WTC11 (cell line): ENCODE results near the gene ILK. TPM values are rescaled to one million over a fixed set of nuclear protein-coding genes. Genes with fewer than 3 reads are reported as not detected.

Experiments used
- ATAC-seq: fragments of 200-7000 bp; cut with Tn5 transposase; 2 replicates; pipeline ENCODE4 v1.10.0; 2021; ENCODE audit warnings: mild to moderate bottlenecking, moderate library complexity
- CTCF ChIA-PET: fragments of 300-600 bp; sonication (Branson Sonifier 250); formaldehyde crosslinking; loops from one replicate; lab custom pipeline; 2021; ENCODE audit warnings: antibody characterized with exemption; lab: Charles Lee
- POLR2A ChIA-PET: fragments of 350-600 bp; sonication (Branson Sonifier 250); formaldehyde crosslinking; loops from one replicate; lab custom pipeline; 2021; ENCODE audit warnings: antibody characterized with exemption; lab: Charles Lee
- DNase-seq: peaks from one replicate; pipeline ENCODE4 v3.0.0; 2021; ENCODE audit warnings: low spot score
- H3K27ac Mint-ChIP-seq: 2 replicates; pipeline ENCODE4 v1.8.0; 2021; ENCODE audit warnings: mixed read lengths
- H3K27me3 Mint-ChIP-seq: 2 replicates; pipeline ENCODE4 v1.8.0; 2021; ENCODE audit warnings: low read depth, mild to moderate bottlenecking, moderate library complexity, mixed read lengths
- H3K36me3 Mint-ChIP-seq: 2 replicates; pipeline ENCODE4 v1.8.0; 2021; ENCODE audit warnings: mixed read lengths
- H3K4me1 Mint-ChIP-seq: 2 replicates; pipeline ENCODE4 v1.8.0; 2022; ENCODE audit warnings: mixed read lengths
- H3K4me3 Mint-ChIP-seq: 2 replicates; pipeline ENCODE4 v1.8.0; 2021; ENCODE audit warnings: mild to moderate bottlenecking, moderate library complexity, mixed read lengths
- H3K9me3 Mint-ChIP-seq: 2 replicates; pipeline ENCODE4 v1.8.0; 2021; ENCODE audit warnings: mixed read lengths
- CREB1 ChIP-seq: sonication (generic); formaldehyde crosslinking; IDR thresholded peaks from 2 replicates; pipeline ENCODE4 v1.8.0; 2023; ENCODE audit warnings: mild to moderate bottlenecking, missing genetic modification reagents
- ELF4 ChIP-seq: sonication (generic); formaldehyde crosslinking; IDR thresholded peaks from 2 replicates; pipeline ENCODE4 v1.8.1; 2022; ENCODE audit warnings: low read depth, mild to moderate bottlenecking, moderate library complexity, missing genetic modification reagents
- FOXK1 ChIP-seq: sonication (generic); formaldehyde crosslinking; IDR thresholded peaks from 2 replicates; pipeline ENCODE4 v1.8.0; 2022; ENCODE audit warnings: mild to moderate bottlenecking, moderate library complexity, missing genetic modification reagents
- FOXP1 ChIP-seq: sonication (generic); formaldehyde crosslinking; IDR thresholded peaks from 2 replicates; pipeline ENCODE4 v1.8.0; 2022; ENCODE audit warnings: missing genetic modification reagents, mild to moderate bottlenecking, moderate library complexity, borderline replicate concordance
- NFATC4 ChIP-seq: fragments of 250-450 bp; sonication (Bioruptor Pico); IDR thresholded peaks from 2 replicates; pipeline ENCODE4 v1.9.0; 2021; ENCODE audit warnings: mild to moderate bottlenecking
- SOX15 ChIP-seq: fragments of 250-450 bp; sonication (Bioruptor Pico); IDR thresholded peaks from 2 replicates; pipeline ENCODE4 v1.9.0; 2021; ENCODE audit warnings: mild to moderate bottlenecking
- TEAD4 ChIP-seq: sonication (generic); formaldehyde crosslinking; IDR thresholded peaks from 2 replicates; pipeline ENCODE4 v1.8.0; 2022; ENCODE audit warnings: mild to moderate bottlenecking, missing genetic modification reagents
- TP53 ChIP-seq: sonication (generic); formaldehyde crosslinking; IDR thresholded peaks from 2 replicates; pipeline ENCODE4 v1.8.1; 2023; ENCODE audit warnings: mild to moderate bottlenecking, missing genetic modification reagents
- ZBTB21 ChIP-seq: sonication (generic); formaldehyde crosslinking; IDR thresholded peaks from 2 replicates; pipeline ENCODE4 v1.8.1; 2023; ENCODE audit warnings: mild to moderate bottlenecking, missing genetic modification reagents, borderline replicate concordance
- ZNF317 ChIP-seq: sonication (generic); formaldehyde crosslinking; IDR thresholded peaks from 2 replicates; pipeline ENCODE4 v1.8.1; 2023; ENCODE audit warnings: low read depth, mild to moderate bottlenecking, moderate library complexity, missing genetic modification reagents, borderline replicate concordance
- ZNF416 ChIP-seq: fragments of 250-450 bp; sonication (Bioruptor Pico); IDR thresholded peaks from 2 replicates; pipeline ENCODE4 v1.9.0; 2021; ENCODE audit warnings: mild to moderate bottlenecking, inconsistent platforms
- total RNA-seq: library from RNA; stranded (reverse); gene quantifications from 3 replicates; pipeline ENCODE4 v1.2.3, GENCODE V29; 2021
- TF ChIP-seq, protein P1 (sequence below): sonication (generic); formaldehyde crosslinking; IDR thresholded peaks from 2 replicates; pipeline ENCODE4 v1.8.0; 2023; ENCODE audit warnings: mild to moderate bottlenecking, missing genetic modification reagents
- TF ChIP-seq, protein P2 (sequence below): sonication (generic); formaldehyde crosslinking; IDR thresholded peaks from 2 replicates; pipeline ENCODE4 v1.8.0; 2022; ENCODE audit warnings: mild to moderate bottlenecking, missing genetic modification reagents
- TF ChIP-seq, protein P3 (sequence below): sonication (generic); formaldehyde crosslinking; IDR thresholded peaks from 2 replicates; pipeline ENCODE4 v1.8.1; 2023; ENCODE audit warnings: mild to moderate bottlenecking, moderate library complexity, missing genetic modification reagents
- TF ChIP-seq, protein P4 (sequence below): sonication (generic); formaldehyde crosslinking; IDR thresholded peaks from 2 replicates; pipeline ENCODE4 v1.8.1; 2022; ENCODE audit warnings: low read depth, missing genetic modification reagents, borderline replicate concordance
- TF ChIP-seq, protein P5 (sequence below): sonication (generic); formaldehyde crosslinking; IDR thresholded peaks from 2 replicates; pipeline ENCODE4 v1.8.1; 2022; ENCODE audit warnings: low read depth, mild to moderate bottlenecking, moderate library complexity, missing genetic modification reagents, borderline replicate concordance
- TF ChIP-seq, protein P6 (sequence below): fragments of 250-450 bp; sonication (Bioruptor Pico); IDR thresholded peaks from 2 replicates; pipeline ENCODE4 v1.9.0; 2021; ENCODE audit warnings: moderate library complexity, mild to moderate bottlenecking, inconsistent platforms, borderline replicate concordance
- TF ChIP-seq, protein P7 (sequence below): sonication (generic); formaldehyde crosslinking; conservative IDR thresholded peaks from 2 replicates; pipeline ENCODE4 v1.8.1; 2023; ENCODE audit warnings: mild to moderate bottlenecking, low read depth, missing genetic modification reagents, moderate library complexity
- TF ChIP-seq, protein P8 (sequence below): sonication (generic); formaldehyde crosslinking; IDR thresholded peaks from 2 replicates; pipeline ENCODE4 v1.8.0; 2022; ENCODE audit warnings: mild to moderate bottlenecking, missing genetic modification reagents

The ILK gene
- total RNA-seq, 1 experiment from 2014 or later = 97.7 TPM

DNA sequence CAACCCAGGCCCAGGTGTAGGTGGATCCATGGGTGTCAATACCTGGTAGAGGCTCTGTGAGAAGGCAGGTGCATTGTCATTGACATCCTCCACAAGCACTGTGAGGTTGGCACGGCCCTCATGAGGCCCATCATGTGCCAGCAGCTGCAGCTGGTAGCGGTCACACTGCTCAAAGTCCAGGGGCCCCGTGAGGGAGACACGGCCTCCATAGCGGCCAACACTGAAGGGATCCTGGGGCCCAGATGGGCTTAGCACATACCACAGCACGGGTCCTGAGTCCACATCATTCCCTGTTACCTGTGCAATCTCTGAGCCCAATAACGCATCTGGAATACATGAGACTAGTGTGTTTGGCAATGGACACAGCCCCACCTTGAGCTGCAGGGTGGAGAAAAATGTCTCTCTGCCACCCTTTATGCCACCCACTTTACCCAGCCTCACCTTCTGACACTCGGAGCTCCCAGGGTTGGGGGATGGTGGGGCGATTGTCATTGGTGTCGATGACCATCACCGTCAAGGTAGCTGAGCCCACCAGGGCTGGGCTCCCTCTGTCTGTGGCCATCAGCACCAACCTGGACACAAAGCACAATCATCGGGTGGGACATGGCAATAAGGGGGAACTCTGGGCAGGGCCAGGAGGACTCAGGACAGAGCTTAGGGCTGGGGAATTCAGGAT, 21.7 kb downstream of the ILK start:
- ChIA-PET POLR2A (interaction anchor here (0.5 kb wide), 1 partner anchor 311 kb away, joined by 3 read pairs; no protein-coding TSS in a partner anchor), CTCF (no interaction called here)
- DNase-seq (no peak), ATAC-seq (no peak)
- H3K27me3 Mint-ChIP-seq = peaks cover 19% of the 10 kb centered on the region
- H3K36me3 Mint-ChIP-seq = no peaks in the 10 kb centered on the region
- no peak overlapping the region for H3K27ac Mint-ChIP-seq
- TF ChIP-seq, protein P1, sequence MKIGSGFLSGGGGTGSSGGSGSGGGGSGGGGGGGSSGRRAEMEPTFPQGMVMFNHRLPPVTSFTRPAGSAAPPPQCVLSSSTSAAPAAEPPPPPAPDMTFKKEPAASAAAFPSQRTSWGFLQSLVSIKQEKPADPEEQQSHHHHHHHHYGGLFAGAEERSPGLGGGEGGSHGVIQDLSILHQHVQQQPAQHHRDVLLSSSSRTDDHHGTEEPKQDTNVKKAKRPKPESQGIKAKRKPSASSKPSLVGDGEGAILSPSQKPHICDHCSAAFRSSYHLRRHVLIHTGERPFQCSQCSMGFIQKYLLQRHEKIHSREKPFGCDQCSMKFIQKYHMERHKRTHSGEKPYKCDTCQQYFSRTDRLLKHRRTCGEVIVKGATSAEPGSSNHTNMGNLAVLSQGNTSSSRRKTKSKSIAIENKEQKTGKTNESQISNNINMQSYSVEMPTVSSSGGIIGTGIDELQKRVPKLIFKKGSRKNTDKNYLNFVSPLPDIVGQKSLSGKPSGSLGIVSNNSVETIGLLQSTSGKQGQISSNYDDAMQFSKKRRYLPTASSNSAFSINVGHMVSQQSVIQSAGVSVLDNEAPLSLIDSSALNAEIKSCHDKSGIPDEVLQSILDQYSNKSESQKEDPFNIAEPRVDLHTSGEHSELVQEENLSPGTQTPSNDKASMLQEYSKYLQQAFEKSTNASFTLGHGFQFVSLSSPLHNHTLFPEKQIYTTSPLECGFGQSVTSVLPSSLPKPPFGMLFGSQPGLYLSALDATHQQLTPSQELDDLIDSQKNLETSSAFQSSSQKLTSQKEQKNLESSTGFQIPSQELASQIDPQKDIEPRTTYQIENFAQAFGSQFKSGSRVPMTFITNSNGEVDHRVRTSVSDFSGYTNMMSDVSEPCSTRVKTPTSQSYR (CRISPR knock-in tag) = no peak
- no peak for TF ChIP-seq CREB1 (CRISPR knock-in tag)
- TF ChIP-seq, protein P2, sequence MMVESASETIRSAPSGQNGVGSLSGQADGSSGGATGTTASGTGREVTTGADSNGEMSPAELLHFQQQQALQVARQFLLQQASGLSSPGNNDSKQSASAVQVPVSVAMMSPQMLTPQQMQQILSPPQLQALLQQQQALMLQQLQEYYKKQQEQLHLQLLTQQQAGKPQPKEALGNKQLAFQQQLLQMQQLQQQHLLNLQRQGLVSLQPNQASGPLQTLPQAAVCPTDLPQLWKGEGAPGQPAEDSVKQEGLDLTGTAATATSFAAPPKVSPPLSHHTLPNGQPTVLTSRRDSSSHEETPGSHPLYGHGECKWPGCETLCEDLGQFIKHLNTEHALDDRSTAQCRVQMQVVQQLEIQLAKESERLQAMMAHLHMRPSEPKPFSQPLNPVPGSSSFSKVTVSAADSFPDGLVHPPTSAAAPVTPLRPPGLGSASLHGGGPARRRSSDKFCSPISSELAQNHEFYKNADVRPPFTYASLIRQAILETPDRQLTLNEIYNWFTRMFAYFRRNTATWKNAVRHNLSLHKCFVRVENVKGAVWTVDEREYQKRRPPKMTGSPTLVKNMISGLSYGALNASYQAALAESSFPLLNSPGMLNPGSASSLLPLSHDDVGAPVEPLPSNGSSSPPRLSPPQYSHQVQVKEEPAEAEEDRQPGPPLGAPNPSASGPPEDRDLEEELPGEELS = no peak
- TF ChIP-seq ELF4 (CRISPR knock-in tag) = no peak
- no peak for TF ChIP-seq ZBTB21 (CRISPR knock-in tag)
- TF ChIP-seq, protein P3, sequence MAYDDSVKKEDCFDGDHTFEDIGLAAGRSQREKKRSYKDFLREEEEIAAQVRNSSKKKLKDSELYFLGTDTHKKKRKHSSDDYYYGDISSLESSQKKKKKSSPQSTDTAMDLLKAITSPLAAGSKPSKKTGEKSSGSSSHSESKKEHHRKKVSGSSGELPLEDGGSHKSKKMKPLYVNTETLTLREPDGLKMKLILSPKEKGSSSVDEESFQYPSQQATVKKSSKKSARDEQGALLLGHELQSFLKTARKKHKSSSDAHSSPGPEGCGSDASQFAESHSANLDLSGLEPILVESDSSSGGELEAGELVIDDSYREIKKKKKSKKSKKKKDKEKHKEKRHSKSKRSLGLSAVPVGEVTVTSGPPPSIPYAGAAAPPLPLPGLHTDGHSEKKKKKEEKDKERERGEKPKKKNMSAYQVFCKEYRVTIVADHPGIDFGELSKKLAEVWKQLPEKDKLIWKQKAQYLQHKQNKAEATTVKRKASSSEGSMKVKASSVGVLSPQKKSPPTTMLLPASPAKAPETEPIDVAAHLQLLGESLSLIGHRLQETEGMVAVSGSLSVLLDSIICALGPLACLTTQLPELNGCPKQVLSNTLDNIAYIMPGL = no peak
- TF ChIP-seq, protein P4, sequence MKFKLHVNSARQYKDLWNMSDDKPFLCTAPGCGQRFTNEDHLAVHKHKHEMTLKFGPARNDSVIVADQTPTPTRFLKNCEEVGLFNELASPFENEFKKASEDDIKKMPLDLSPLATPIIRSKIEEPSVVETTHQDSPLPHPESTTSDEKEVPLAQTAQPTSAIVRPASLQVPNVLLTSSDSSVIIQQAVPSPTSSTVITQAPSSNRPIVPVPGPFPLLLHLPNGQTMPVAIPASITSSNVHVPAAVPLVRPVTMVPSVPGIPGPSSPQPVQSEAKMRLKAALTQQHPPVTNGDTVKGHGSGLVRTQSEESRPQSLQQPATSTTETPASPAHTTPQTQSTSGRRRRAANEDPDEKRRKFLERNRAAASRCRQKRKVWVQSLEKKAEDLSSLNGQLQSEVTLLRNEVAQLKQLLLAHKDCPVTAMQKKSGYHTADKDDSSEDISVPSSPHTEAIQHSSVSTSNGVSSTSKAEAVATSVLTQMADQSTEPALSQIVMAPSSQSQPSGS (CRISPR knock-in tag) = no peak
- no peak for TF ChIP-seq FOXK1 (CRISPR knock-in tag)
- no peak overlapping the region for H3K4me3 Mint-ChIP-seq
- peaks cover 4% of the 10 kb centered on the region; the same call in 1 of the 2 replicates for H3K4me1 Mint-ChIP-seq
- H3K9me3 Mint-ChIP-seq = no peaks in the 10 kb centered on the region

DNA sequence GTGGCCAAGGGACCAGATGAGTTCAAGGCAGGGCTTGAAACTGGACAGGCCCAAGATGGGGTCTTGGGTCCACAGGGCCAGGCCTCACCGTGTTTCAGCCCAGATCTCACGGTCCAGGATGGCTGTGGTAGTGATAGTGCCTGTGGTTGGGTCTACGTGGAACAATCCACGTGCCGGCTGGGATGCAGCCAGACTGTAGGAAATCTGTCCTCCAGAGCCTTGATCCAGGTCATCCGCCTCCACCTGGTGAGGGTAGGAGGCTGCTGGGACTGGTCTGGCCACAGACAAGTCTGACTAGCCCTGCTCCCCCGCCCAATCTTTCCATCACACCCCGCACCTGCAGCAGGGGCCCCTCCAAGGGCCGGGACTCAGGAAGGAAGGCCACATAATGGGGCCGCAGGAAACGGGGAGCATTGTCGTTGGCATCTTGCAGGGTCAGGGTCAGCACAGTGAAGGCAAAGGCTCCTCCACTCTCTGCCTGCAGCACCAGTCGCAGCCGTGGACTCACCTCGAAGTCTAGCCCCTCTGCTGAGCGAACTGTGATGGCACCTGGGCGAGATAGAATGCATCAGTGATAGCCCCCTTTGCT, 22.4 kb downstream of the ILK start:
- Mint-ChIP-seq H3K27me3 (peaks cover 25% of the 10 kb centered on the region), H3K4me3 (no peak overlapping the region), H3K36me3 (no peaks in the 10 kb centered on the region), H3K27ac (no peak overlapping the region), H3K9me3 (no peaks in the 10 kb centered on the region), H3K4me1 (peaks cover 8% of the 10 kb centered on the region; the same call in 1 of the 2 replicates)
- DNase-seq (no peak), ATAC-seq (no peak)
- ChIA-PET POLR2A (interaction anchor here (0.5 kb wide), 1 partner anchor 312 kb away, joined by 3 read pairs; no protein-coding TSS in a partner anchor), CTCF (no interaction called here)
- TF ChIP-seq SOX15 (CRISPR knock-in tag) (no peak), ZNF317 (no peak), FOXP1 (no peak), NFATC4 (no peak), TEAD4 (CRISPR knock-in tag) (no peak), TP53 (no peak), CREB1 (CRISPR knock-in tag) (no peak), ZNF416 (no peak)
- TF ChIP-seq, protein P5, sequence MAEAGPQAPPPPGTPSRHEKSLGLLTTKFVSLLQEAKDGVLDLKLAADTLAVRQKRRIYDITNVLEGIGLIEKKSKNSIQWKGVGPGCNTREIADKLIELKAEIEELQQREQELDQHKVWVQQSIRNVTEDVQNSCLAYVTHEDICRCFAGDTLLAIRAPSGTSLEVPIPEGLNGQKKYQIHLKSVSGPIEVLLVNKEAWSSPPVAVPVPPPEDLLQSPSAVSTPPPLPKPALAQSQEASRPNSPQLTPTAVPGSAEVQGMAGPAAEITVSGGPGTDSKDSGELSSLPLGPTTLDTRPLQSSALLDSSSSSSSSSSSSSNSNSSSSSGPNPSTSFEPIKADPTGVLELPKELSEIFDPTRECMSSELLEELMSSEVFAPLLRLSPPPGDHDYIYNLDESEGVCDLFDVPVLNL (CRISPR knock-in tag) = no peak
- TF ChIP-seq, protein P6, sequence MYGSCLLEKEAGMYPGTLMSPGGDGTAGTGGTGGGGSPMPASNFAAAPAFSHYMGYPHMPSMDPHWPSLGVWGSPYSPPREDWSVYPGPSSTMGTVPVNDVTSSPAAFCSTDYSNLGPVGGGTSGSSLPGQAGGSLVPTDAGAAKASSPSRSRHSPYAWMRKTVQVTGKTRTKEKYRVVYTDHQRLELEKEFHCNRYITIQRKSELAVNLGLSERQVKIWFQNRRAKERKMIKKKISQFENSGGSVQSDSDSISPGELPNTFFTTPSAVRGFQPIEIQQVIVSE = no peak
- TF ChIP-seq, protein P7, sequence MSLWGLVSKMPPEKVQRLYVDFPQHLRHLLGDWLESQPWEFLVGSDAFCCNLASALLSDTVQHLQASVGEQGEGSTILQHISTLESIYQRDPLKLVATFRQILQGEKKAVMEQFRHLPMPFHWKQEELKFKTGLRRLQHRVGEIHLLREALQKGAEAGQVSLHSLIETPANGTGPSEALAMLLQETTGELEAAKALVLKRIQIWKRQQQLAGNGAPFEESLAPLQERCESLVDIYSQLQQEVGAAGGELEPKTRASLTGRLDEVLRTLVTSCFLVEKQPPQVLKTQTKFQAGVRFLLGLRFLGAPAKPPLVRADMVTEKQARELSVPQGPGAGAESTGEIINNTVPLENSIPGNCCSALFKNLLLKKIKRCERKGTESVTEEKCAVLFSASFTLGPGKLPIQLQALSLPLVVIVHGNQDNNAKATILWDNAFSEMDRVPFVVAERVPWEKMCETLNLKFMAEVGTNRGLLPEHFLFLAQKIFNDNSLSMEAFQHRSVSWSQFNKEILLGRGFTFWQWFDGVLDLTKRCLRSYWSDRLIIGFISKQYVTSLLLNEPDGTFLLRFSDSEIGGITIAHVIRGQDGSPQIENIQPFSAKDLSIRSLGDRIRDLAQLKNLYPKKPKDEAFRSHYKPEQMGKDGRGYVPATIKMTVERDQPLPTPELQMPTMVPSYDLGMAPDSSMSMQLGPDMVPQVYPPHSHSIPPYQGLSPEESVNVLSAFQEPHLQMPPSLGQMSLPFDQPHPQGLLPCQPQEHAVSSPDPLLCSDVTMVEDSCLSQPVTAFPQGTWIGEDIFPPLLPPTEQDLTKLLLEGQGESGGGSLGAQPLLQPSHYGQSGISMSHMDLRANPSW (CRISPR knock-in tag) = no peak
- TF ChIP-seq, protein P8, sequence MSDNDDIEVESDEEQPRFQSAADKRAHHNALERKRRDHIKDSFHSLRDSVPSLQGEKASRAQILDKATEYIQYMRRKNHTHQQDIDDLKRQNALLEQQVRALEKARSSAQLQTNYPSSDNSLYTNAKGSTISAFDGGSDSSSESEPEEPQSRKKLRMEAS = no peak
